HG03558 (cell line): ENCODE results near the gene TNFRSF4.
"Not testable (repeated sequence)": the region's sequence is repeated elsewhere in the genome, so short reads cannot be mapped to it uniquely, and the experiment has no call there.

ENCODE experiments used
- ATAC-seq: cut with Tn5 transposase; IDR thresholded peaks from one replicate; pipeline ENCODE4 v1.9.1; 2021; ENCODE audit warnings: moderate number of reproducible peaks; ENCODE audit not compliant: unreplicated experiment; ENCODE audit errors: extremely low read depth

The TNFRSF4 gene

GRCh38 chr1:1204998-1205768, 8.8 kb downstream of the TNFRSF4 start:
- ATAC-seq = no peak

- ATAC-seq = no peak
Observed at GRCh38 chr1:1204425-1204920, 9.5 kb downstream of the TNFRSF4 start.

- ATAC-seq = no peak
Observed at GRCh38 chr1:1203561-1204424, 10.2 kb downstream of the TNFRSF4 start.

- ATAC-seq = no peak
Observed at GRCh38 chr1:1202831-1203560, 11.0 kb downstream of the TNFRSF4 start.

GRCh38 chr1:1200876-1201810, 12.8 kb downstream of the TNFRSF4 start:
- no peak for ATAC-seq

GRCh38 chr1:1199961-1200875, 13.7 kb downstream of the TNFRSF4 start:
- ATAC-seq = no peak

GRCh38 chr1:1199141-1199960, 14.6 kb downstream of the TNFRSF4 start:
- no peak for ATAC-seq

- ATAC-seq = no peak
Observed at GRCh38 chr1:1198423-1199140, 15.4 kb downstream of the TNFRSF4 start.

GRCh38 chr1:1197551-1198422, 16.2 kb downstream of the TNFRSF4 start:
- ATAC-seq = no peak

- ATAC-seq = no peak
Observed at GRCh38 chr1:1197188-1197500, 16.8 kb downstream of the TNFRSF4 start.

GRCh38 chr1:1196431-1197187, 17.3 kb downstream of the TNFRSF4 start:
- ATAC-seq = no peak

- not testable (repeated sequence) for ATAC-seq
Observed at GRCh38 chr1:1195726-1196125, 18.2 kb downstream of the TNFRSF4 start.

GRCh38 chr1:1194723-1195122, 19.2 kb downstream of the TNFRSF4 start:
- ATAC-seq = no peak

- ATAC-seq = no peak
Observed at GRCh38 chr1:1191734-1192133, 22.2 kb downstream of the TNFRSF4 start.

- no peak for ATAC-seq
Observed at GRCh38 chr1:1189111-1189510, 24.8 kb downstream of the TNFRSF4 start.

GRCh38 chr1:1187938-1188337, 26.0 kb downstream of the TNFRSF4 start:
- ATAC-seq = no peak
